HuH-7 (cell line): Measurements from ENCODE around the gene TMC6.
"Not testable (repeated sequence)": the region's sequence is repeated elsewhere in the genome, so short reads cannot be mapped to it uniquely, and the experiment has no call there.

ENCODE experiments used
- DNase-seq: peaks from one replicate; pipeline ENCODE4 v3.0.0; 2011; ENCODE audit warnings: low spot score

The TMC6 gene

GRCh38 chr17:78110363-78111015 is 18.1 kb downstream of the TMC6 start:
- no peak for DNase-seq

- DNase-seq: no peak
Measured at GRCh38 chr17:78109489-78109761, 19.1 kb downstream of the TMC6 start.

DNA sequence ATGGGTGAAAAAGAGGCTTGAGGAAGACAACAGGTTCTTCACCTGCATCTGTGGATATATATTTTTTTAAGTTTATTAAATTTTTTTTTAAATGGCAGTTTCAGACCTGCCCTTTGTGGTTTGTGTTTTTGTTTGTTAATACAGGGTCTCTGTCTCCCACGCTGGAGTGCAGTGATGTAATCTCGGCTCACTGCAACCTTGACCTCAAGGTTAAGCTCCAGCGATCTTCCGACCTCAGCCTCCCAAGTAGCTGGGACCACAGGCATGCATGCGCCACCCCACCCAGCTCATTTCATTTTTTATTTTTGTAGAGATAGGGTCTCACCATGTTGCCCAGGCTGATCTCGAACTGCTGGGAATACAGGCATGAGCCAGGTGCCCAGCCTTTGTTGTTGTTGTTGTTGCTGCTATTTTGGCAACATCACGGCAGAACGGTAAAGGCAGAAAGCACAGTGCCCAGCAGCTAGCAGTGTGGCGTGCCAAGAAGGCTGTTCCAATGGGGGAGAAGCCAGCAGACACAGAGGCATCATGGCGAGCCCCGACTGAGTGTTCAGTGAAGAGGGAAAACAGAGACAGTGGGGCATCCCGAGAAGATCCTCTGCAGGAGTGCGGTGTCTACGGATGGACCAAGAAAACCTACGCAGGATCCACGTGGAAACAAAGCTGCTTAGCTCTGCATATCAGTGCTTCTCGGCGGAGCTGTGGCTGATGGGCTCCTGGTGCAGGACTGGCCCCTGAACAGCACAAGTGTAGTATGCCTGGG is 19.6 kb downstream of the TMC6 start:
- DNase-seq: no peak

GRCh38 chr17:78107976-78108725 is 20.4 kb downstream of the TMC6 start:
- no peak for DNase-seq

DNA sequence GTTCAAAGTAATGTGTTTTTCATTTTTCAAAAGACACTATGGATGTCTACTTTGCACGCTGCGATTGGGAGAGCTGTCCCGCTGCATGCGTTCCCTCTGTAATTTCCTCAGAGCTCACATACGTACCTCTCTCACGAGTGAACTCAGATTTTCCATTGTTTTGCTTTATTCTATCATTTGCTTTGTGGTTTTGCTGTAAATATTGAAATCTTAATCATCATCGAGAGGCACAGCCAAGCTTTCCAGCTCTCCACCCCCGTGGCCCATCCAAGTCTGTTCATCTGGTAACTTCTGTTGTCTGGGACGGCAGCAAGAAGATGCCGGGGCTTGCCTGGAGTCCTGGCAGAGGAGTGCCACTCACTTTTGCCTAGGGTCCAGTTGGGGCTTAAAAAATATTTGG is 21.1 kb downstream of the TMC6 start:
- no peak for DNase-seq

DNA sequence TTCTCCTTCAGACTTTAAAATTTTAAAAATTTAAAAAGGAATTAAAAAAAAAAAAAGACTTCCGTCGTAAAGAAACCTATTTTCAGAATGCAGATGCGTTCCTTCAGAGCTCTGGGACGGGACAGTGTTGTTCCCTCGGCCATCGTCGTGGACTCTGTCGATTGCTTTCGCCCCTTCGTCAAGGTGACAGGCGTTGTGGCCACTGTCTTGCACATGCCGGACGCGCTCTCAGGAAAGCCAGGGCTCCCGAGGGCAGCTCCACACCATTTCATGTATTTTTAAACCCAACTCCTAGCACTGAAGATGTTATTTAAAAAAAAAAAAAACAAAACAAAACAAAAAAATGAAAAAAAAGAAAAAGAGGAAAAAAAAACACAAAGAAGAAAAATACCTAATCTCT is 22.3 kb downstream of the TMC6 start:
- no peak for DNase-seq

GRCh38 chr17:78105551-78105950 is 23.0 kb downstream of the TMC6 start:
- DNase-seq: no peak

DNA sequence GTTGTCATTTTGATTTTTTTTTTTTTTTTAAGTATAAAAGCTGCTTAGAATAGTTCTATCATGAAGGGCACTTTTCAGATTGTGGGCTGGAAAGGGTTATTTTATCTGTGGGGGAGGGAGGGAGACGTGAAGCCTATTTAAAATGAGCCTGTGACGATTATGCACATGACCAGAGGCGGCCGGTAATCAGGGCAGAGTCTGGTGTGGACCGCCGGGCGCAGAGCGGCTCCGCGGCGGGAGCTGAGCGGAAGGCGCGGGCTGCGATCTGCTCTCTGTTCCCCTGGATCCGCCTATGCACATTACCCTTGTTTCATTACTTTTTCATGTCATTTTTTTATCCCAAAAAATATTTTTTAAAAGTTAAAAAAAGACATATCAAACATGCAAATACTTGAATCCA is 23.5 kb downstream of the TMC6 start:
- no peak for DNase-seq

- no peak for DNase-seq
Measured at GRCh38 chr17:78104540-78104941, 24.0 kb downstream of the TMC6 start.

DNA sequence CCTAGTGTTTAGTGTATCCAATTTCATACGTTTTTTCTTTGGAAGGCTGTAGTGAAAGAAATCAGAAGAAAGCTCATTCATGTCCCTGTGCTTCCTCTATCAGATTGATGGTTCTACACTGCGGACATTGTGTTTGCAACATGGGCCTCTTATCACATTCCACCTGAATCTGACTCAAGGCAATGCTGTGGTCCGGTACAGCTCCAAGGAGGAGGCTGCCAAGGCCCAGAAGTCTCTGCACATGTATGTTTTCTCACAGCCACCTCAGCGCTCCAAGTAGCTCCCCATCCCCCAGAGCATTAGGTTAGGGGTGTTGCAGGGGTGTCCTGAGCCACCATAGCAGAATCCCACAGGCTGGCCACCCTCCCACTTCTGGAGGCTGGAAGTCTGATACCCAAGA is 25.2 kb downstream of the TMC6 start:
- no peak for DNase-seq

GRCh38 chr17:78101542-78101941 is 27.0 kb downstream of the TMC6 start:
- DNase-seq: no peak

DNA sequence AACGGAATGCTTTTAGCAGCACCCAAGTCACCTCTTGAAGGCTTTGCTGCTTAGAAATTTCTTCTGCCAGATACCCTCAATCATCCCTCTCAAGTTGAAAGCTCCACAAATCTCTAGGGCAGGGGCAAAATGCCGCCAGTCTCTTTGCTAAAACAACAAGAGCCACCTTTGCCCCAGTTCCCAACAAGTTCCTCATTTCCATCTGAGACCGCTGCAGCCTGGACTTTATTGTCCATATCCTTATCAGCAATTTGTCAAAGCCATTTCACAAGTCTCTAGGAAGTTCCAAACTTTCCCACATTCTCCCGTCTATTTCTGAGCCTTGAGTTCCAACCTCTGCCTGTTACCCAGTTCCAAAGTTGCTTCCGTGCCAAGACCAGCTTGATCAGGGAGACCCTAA is 27.4 kb downstream of the TMC6 start:
- no peak for DNase-seq

DNA sequence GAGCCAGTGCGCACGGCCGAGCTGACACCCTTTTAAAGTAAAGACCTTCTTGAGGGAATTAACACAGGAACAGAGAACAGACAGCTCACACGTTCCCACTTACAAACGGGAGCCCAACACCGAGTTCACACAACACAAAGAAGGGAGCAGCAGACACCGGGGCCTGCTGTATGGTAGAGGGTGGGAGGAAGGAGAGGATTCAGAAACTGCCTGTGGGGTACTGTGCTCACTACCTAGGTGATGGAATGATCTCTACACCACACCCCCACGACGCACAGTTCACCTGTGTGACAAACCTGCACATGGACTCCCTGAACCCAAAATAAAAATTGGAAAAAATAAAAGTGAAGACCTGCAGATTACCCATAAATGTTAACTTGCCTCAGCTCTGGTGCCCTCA is 32.5 kb downstream of the TMC6 start:
- no peak for DNase-seq

DNA sequence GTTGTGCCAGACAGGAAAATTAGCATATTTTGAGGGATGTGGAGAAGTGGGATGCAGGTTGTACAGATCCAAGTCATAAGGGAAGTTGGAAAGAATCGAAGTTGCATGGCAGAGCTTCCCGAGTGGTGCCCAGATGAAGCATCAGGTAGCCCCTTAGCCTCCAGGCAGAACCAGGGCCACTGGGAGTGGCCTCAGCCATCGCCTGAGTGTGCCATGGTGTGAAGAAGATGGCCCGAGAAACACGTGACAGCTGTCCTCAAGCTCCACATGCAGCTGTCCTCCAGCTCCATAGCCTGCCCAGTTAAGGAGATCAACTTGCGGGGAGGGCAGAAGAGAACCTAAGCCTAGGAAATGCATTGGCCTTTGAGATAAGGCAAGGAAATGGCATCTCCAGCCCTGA is 33.5 kb downstream of the TMC6 start:
- DNase-seq: no peak

DNA sequence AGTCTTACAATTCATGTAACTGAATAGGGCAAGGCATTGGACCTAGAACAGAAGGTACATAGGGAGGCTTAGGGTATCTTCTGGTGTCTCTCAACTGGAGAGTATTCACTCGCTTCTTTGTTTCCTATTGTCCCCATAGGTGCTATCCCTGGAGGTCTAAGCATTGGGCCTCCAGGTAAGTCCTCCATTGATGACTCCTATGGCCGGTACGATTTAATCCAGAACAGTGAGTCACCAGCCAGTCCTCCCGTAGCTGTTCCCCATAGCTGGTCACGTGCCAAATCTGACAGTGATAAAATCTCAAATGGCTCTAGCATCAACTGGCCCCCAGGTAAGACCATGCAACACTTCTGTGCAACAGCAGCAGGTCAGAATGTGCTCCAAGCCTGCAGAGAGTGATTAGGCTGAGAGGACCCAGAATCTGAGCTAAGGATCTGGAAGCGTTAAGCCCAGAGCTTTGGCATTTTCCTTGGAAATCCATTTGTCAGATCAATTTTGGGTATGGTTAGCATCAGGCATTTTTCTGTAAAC is 35.7 kb downstream of the TMC6 start:
- DNase-seq: no peak

GRCh38 chr17:78089576-78090281 is 38.8 kb downstream of the TMC6 start:
- no peak for DNase-seq

- DNase-seq: no peak
Measured at GRCh38 chr17:78088529-78088928, 40.0 kb downstream of the TMC6 start.

- no peak for DNase-seq
Measured at GRCh38 chr17:78086740-78087139, 41.8 kb downstream of the TMC6 start.

DNA sequence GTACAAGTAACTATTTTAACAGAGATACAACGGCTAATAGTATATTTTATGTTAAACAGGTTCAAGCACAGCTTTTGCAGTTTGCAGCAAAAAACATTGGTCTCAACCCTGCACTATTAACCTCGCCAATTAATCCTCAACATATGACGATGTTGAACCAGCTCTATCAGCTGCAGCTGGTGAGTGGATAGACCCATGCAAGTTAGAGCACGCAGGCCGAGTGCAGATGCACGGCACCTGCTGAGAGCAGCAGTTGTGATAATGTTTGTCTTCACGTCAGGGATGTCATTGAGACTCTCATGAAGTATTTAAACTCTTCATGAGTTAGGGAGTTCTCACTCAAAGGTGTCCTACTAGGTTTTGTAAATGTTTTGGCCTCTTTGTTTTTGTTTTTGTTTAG is 45.6 kb downstream of the TMC6 start:
- no peak for DNase-seq

DNA sequence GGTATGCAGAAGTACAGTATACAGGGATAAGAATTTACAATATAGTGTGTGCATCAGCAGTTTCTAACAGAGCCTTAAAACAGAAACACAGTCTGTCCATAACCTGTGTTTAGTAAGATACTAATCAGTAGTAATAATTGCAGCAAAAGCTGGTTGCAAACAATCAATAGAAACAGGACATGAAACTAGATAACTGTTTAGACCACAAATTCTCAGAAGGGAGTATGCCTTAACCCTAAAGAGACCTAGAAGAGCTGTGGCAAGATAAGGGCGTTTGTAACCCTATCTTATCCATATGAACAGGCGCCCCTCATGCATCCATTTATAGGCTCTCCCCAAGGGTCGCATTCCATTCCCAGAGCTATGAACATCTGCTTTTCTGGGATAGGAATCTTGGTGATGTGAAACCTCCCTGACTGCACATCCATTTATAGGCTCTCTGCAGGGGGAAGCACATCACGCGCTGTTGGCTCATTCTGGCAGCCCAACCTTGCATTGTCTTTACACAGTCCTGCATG is 46.1 kb downstream of the TMC6 start:
- not testable (repeated sequence) for DNase-seq

- DNase-seq: no peak
Measured at GRCh38 chr17:78081551-78081950, 47.0 kb downstream of the TMC6 start.

DNA sequence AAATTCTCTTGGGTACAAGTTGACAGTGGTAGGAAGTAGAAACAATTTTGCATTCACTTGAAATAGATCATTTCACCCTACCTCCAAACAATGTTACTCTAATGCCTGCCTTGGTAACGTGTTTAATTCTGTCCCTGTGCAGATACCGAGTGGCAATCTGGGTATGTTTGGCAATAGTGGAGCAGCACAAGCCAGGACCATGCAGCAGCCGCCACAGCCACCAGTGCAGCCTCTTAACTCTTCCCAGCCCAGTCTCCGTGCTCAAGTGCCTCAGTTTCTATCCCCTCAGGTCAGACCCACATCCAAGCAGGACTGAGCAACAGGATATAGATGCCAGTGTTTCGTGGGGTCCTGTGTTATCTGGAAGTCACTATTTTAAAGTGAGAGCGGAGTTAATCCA is 49.3 kb downstream of the TMC6 start:
- DNase-seq: no peak
